Activated CD4-positive, alpha-beta T cell treated with anti-CD3 and anti-CD28 coated beads, Interleukin-10, Interleukin-2, amounts not matched to agents 100 ng/mL and 50 ng/mL, durations not matched to agents 16 hours and 8 hours (primary cell): Measurements from ENCODE around the gene WDR88.
"Not testable (repeated sequence)": the region's sequence is repeated elsewhere in the genome, so short reads cannot be mapped to it uniquely, and the experiment has no call there.

Source experiments
- DNase-seq: peaks from one replicate; pipeline ENCODE4 v3.0.0-alpha.2; 2020

WDR88 gene, protein sequence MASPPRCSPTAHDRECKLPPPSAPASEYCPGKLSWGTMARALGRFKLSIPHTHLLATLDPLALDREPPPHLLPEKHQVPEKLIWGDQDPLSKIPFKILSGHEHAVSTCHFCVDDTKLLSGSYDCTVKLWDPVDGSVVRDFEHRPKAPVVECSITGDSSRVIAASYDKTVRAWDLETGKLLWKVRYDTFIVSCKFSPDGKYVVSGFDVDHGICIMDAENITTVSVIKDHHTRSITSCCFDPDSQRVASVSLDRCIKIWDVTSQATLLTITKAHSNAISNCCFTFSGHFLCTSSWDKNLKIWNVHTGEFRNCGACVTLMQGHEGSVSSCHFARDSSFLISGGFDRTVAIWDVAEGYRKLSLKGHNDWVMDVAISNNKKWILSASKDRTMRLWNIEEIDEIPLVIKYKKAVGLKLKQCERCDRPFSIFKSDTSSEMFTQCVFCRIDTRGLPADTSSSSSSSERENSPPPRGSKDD

DNA sequence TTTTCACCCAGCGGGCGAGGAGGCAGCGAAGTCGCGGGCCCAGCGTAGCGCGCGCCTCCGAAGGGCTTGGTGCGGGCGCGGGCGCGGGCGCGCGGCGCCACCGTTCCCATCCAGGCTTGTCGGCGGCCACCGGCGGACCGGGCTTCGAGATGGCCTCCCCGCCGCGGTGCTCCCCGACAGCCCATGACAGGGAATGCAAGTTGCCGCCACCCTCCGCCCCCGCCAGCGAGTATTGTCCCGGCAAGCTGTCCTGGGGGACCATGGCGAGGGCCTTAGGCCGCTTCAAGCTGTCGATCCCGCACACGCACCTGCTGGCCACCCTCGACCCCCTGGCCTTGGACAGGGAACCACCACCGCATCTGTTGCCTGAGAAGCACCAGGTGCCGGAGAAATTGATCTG, at the start of gene WDR88:
WDR88 (plus strand) TSS at position 94 of the 400 bp plus-strand sequence; CDS start at position 150, 56 bp downstream.
- DNase-seq: no peak

DNA sequence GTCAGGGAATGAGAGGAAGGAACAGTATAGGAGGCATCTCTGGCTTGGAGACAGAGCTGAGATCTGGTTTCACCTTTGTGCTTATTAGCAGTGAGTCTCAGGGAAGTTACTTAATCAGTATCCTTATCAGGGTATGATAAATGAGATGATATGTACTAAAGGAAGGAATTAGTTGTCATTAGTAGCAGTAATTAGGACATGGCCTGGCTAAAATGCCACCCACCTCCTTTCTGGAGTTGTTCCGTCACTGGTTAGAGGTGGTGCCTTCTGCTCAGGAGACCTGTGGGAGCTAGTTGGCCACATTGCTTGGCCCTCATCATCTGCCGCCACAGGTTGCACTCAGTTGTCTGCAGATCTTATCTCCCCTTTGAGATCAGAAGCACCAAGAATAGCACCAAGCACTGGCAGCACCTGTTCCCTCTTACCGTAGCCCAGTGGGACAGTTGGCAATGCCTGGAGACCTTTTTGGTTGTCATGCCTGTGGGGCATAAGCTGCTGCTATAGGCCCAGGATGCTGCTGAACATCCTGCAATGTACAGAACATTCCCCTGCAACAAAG, 46.3 kb upstream of the WDR88 start:
- DNase-seq: no peak

DNA sequence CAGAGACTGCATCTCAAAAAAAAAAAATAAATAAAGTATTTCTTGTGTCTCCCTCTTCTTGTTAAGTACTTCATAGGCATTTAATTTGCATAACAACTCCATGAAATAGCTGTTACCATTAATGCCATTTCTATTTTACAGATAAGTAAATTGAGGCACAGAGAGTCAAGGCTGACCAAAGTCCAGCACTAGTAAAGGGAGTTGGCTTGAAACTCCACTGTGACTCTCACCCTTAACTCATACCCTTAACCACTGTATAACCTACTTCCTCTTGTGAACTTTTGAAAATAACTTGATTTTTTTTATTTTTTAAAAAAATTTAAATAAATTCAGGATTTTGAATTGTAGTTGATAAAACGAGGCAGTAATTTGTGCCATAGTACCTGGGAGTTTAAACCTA, 45.0 kb upstream of the WDR88 start:
- no peak for DNase-seq

DNA sequence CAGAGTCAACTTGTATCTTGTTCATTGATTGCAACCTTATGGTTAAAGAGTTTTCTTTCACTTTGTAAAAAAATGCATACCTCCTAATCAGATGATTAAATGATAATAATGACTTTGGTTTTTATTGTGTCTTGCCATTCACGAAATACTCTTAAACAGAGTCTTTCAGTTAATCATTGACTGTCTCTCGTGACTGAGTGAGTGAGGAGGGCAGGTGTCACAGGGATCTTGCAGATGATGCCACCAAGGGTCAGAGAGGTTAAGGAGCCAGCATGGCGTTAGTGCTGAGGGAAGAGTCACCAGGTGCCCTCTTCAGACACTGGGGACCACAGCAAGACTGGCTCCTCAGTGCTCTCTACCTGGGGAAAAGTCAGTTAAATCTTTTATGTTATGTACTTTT, 42.9 kb upstream of the WDR88 start:
- DNase-seq: no peak

DNA sequence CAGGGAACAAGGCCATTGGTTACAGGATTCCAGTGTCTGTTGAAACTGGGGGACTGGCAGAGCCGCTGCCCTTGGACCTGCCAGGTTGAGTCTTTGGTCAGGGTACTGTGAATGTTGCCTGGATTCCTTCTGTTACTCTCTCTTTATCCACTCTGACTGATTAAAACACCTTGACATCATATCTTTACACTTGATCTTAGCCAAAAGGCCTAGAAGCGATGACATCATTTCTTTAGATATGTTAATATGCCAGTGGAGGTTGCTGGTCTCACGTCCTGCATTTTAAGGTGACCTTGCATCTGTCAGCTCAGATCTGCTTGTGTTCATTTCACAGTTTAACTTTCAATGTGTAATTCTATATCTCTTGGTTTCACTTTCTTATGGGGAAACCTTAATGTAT, 41.7 kb upstream of the WDR88 start:
- DNase-seq: no peak

DNA sequence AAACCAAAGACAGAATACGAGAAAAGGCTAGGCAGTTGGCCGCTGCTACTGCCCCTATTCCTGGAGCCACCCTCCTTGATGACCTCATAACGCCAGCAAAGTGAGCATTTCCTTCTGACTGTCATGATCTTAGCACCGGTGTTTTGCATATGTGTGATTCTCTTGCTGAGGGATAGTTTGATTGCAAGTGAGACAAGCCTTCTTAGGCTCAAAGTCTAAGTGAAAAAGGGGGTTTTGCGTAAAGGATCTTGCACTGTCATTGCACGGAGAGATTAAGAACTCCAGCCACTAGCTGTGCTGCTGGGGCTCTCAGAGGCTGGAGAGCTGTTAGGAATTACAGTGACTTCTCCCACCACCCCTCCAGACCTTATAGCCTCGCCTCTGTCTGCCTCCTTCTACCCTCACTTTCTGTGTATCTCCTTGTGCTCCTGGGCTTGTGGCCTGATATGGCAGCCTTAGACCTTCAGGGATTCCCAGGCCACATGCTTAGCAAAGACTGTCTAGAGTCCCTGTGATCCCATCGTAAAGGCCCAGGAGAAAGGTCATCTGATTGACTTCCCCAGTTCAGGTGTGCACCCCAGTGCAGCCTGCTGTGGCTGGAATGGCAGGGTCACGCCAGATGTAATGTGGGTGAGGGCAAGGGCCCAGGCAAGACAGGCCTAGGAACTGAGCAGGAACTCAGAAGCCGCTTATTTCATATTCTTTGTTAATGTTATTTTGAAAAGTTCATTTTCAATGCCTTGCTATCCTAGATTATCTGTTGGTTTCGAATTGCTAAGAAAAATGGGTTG, 38.3 kb upstream of the WDR88 start:
- no peak for DNase-seq

DNA sequence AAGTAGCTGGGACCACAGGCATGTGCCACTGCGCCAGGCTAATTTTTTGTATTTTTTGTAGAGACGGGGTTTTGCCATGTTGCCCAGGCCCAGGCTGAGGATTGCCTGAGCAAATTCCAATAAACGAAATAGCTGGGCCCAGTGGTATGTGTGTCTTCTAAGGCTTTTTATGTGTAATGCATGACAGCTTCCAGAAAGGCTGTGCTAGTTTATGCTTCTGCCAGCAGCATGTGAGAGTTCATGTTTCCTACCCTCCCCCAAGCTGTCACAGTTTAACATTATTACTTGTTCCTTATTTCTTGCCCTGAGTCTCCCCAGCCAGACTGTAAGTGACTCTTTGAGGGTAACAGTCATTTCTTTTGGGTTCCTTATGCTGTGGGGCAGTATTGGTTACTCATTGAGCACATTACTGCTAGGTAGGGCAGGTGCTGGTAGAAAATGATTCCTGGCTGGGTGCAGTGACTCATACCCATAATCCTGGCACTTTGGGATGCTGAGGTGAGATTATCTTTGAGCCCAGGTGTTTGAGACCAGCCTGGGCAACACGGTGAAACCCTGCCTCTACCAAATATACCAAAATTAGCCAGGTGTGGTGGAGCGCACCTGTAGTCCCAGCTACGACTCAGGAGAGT, 37.4 kb upstream of the WDR88 start:
- no peak for DNase-seq

DNA sequence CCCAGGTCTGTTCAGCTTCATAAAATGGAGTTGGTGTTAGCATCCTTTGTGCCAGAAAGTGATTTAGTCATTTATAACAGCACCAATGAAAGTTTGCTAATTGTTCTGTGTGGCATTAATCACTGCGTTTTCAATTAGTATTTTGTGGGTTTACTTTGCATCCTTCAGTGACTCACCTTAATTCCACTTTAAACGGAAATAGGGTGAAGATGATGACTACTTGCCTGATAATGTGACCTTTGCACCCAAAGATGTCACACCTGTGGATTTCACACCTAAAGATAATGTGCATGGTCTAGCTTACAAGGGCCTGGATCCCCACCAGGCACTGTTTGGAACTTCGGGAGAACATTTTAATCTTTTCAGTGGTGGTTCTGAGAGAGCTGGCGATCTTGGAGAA, 35.9 kb upstream of the WDR88 start:
- DNase-seq: no peak

DNA sequence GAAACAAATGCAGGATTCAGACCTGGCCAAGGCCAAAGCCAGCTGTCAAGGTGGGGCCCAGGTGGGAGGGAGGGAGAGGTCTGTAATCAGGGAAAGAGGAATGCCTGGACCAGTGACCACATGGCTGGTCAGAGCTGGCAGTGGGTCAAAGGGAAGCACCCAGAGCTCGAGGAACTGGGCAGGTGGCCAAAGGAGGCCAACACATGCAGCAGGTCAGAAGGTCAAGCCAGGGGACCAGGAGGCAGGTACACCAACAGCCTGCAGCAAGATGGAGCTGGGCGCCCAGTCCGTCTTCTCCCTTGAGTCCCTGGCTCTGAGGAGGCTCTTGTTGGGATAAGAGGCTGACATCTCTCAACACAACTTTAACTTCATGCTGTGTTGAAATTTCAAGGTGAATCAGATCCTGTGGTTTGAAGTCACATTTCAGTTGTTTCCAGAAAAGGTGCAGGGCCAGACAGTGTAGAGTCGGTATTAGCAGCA, 33.8 kb upstream of the WDR88 start:
- no peak for DNase-seq

- no peak for DNase-seq
Observed at GRCh38 chr19:33100894-33101644, 30.8 kb upstream of the WDR88 start.

- DNase-seq: no peak
Observed at GRCh38 chr19:33102893-33103292, 29.0 kb upstream of the WDR88 start.

GRCh38 chr19:33108161-33108560, 23.8 kb upstream of the WDR88 start:
- no peak for DNase-seq

DNA sequence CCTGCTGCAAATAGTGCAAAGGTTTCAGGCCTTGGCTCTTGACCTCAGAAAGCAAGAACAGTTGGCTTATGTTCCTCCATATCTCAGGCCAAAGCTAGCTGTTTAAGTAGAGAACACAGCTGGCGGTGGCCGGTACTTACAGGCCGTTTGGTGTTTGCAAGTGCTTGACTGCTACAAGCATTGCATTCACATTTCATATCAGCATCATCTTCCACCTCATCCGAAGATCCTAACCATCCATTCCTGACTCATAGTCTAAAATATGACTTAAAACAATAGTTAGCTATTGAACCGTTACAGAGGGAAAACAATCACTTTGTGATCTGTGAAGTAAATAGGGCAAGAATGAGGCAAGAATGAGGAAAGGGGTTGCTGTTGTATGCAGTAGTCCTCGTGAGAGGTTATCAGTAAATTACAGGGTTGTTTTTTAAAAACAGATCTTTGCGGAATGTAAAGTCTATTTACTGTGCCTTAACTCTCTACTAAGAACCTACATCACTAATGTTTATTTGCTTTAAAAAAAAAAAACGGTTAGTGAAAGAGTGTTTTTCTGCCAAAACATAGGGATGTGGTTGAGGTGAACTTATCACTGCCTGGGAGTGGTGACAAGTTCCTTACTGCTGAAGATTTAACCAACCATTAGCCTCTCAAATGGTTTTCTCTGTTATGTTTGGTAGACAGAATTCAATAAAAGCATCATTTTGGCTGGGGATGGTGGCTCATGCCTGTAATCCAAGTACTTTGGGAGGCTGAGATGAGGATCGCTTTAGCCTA, 21.6 kb upstream of the WDR88 start:
- no peak for DNase-seq

DNA sequence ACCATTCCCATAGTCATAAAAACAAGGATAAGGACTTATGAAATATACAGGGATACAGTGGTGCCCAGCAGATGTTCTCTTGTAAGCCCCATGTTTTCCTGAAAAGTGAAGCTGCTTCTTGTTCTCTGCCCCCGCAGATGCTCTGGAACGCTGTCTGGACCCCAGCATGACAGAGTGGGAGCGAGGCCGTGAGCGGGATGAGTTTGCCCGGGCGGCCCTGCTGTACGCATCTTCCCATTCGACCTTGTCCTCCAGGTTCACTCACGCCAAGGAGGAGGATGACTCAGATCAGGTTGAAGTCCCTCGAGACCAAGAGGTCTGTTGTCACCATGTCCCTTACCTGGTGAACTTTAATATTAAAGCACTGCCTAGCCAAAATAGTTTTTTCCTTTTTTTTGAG, 20.3 kb upstream of the WDR88 start:
- no peak for DNase-seq

DNA sequence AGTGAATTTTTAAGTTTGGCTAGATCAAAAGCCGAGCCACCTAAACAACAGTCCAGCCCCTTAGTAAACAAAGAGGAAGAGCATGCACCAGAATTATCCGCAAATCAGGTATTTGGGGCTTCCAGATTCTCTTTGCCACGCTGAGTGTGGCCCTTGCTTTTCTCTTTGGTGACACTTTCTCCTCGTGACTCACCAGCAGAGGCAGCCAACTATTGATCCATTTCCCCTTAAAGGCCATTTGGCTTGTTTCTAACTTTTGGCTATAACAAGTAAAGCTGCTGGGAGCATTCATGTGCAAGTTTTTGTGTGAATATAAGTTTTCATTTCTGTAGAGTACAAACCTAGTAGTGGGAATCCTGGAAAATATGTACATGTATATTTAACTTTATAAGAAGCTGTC, 17.6 kb upstream of the WDR88 start:
- no peak for DNase-seq

GRCh38 chr19:33117501-33117900, 14.4 kb upstream of the WDR88 start:
- no peak for DNase-seq

DNA sequence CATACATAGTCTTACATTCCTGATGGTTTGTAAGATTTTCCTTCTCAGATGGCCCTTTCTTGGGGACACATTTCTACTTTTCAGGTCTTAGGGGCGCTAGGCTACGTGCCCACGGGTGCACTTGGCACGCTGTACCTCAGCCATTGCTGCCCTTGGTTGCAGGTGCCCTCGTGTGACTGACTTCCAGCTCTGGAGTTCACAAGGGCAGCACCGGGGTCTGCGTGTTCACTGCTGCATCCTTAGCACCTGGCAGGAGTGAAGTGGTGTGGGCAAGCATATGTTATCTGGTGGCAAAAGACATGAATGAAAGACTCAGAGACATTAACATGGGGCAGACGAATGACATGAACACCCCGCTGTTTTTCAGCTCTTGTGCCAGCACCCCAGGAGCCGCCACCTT, 13.3 kb upstream of the WDR88 start:
- no peak for DNase-seq

DNA sequence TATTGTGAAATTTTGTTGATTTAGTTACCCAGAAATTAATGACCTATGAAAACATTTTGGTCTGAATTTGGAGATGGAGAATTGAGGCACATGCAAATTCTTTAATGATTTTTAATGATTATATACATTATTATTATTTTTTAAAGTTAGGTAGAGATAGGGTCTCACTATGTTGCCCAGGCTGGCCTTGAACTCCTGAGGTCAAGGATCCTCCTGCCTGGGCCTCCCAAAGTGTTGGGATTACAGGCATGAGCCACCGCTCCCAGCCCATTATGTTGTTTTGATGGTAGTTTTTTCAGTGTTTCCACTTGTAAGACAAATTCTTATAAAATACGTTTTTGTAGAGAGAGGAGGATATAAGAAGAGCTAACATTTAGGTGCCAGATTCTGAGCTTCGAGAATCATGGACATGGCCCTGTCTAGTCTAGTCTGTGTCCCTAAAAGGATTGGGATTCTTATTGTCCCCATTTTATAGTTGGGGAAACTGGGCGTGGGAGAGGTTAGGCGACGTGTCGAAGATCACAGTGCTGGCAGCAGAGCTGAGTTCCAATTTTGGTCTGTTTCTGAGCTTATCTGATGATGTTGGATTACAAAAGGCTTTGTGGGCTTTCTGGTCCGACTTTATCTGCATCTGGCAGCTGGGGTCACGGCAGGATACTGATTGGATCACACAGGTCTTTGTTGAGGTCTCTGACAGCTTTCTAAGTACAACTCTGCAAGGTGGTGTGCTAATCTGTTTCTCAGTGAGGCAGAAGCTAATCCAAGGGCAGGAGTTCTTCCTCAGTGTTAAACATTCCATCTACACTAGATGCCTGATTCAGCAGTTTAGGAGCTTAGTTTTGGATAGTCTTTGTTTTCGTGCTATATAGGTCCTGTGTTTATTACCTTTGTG, 7.5 kb upstream of the WDR88 start:
- no peak for DNase-seq

- DNase-seq: peak; percentile 62
Observed at GRCh38 chr19:33125929-33126388, 6.0 kb upstream of the WDR88 start.

- not testable (repeated sequence) for DNase-seq
Observed at GRCh38 chr19:33126712-33127111, 5.2 kb upstream of the WDR88 start.
